Liver (tissue), 9 donors: ENCODE data around the gene OR6B1. TPM values are rescaled to one million over a fixed set of nuclear protein-coding genes. Genes with fewer than 3 reads are reported as not detected.

Source experiments
- DNase-seq: peaks from one replicate; pipeline ENCODE4 v3.0.0-alpha.2; 2017; ENCODE audit warnings: low spot score
- H3K27ac ChIP-seq, 2 donors: one replicate each; pipeline ENCODE4 v1.7.0; 2013; ENCODE audit warnings: inconsistent platforms in 2 of 2, low read length in 2 of 2, control low read depth in 1 of 2, low read depth in 1 of 2, mild to moderate bottlenecking in 1 of 2
- H3K27me3 ChIP-seq, 4 donors: one replicate each; pipeline versions ENCODE4 v1.6.1 to v1.7.0; 2013; ENCODE audit warnings: low read length in 3 of 4, inconsistent platforms in 1 of 4, mild to moderate bottlenecking in 1 of 4, moderate library complexity in 1 of 4; ENCODE audit not compliant: control insufficient read depth in 4 of 4, insufficient read depth in 4 of 4
- H3K36me3 ChIP-seq, 4 donors: one replicate each; pipeline versions ENCODE4 v1.6.1 to v1.7.0; 2013; ENCODE audit warnings: low read length in 3 of 4, mild to moderate bottlenecking in 3 of 4, low read depth in 1 of 4, moderate library complexity in 1 of 4; ENCODE audit not compliant: control insufficient read depth in 4 of 4, insufficient read depth in 3 of 4
- H3K4me1 ChIP-seq, 4 donors: one replicate each; pipeline versions ENCODE4 v1.6.1 to v1.7.0; 2013; ENCODE audit warnings: low read length in 3 of 4, mild to moderate bottlenecking in 3 of 4, moderate library complexity in 1 of 4; ENCODE audit not compliant: control insufficient read depth in 4 of 4, insufficient read depth in 4 of 4
- H3K4me3 ChIP-seq, 3 donors: one replicate each; pipeline versions ENCODE4 v1.6.1 to v1.7.0; 2013; ENCODE audit warnings: low read length in 3 of 3, control low read depth in 1 of 3, low read depth in 1 of 3, mild to moderate bottlenecking in 1 of 3
- H3K9ac ChIP-seq, 2 donors: one replicate each; pipeline ENCODE4 v1.7.0; 2013; ENCODE audit warnings: low read length in 2 of 2, mild to moderate bottlenecking in 2 of 2, moderate library complexity in 2 of 2, control low read depth in 1 of 2, low read depth in 1 of 2
- H3K9me3 ChIP-seq, 4 donors: one replicate each; pipeline versions ENCODE4 v1.6.1 to v1.7.0; 2013; ENCODE audit warnings: low read length in 3 of 4; ENCODE audit not compliant: control insufficient read depth in 4 of 4
- ATF3 ChIP-seq: IDR thresholded peaks from 2 replicates; pipeline ENCODE4 v1.6.1; 2016; ENCODE audit warnings: antibody characterized with exemption
- CTCF ChIP-seq: fragments of 150-350 bp; IDR thresholded peaks from 2 replicates; pipeline ENCODE4 v1.5.1; 2017; ENCODE audit warnings: improper control_type of control experiment, low read depth, low read length; ENCODE audit not compliant: missing input control
- EGR1 ChIP-seq, 2 donors: IDR thresholded peaks; 2 replicates each; pipeline ENCODE4 v1.6.1; 2016 to 2018; ENCODE audit warnings: antibody characterized with exemption in 2 of 2, low read depth in 2 of 2
- FOXA1 ChIP-seq: IDR thresholded peaks from 2 replicates; pipeline ENCODE4 v1.6.1; 2016; ENCODE audit warnings: antibody characterized with exemption
- FOXA2 ChIP-seq: IDR thresholded peaks from 2 replicates; pipeline ENCODE4 v1.6.1; 2016; ENCODE audit warnings: antibody characterized with exemption
- GABPA ChIP-seq, 2 donors: IDR thresholded peaks in 1 of 2; conservative IDR thresholded peaks in 1 of 2; 2 replicates each; pipeline ENCODE4 v1.6.1; 2016; ENCODE audit warnings: antibody characterized with exemption in 2 of 2, mild to moderate bottlenecking in 1 of 2, moderate library complexity in 1 of 2
- HNF4A ChIP-seq, 2 donors: conservative IDR thresholded peaks; 2 replicates each; pipeline ENCODE4 v1.6.1; 2016; ENCODE audit warnings: antibody characterized with exemption in 2 of 2, mild to moderate bottlenecking in 2 of 2
- HNF4G ChIP-seq: IDR thresholded peaks from 2 replicates; pipeline ENCODE4 v1.6.1; 2016; ENCODE audit warnings: antibody characterized with exemption
- JUND ChIP-seq, 2 donors: IDR thresholded peaks; 2 replicates each; pipeline ENCODE4 v1.6.1; 2016; ENCODE audit warnings: antibody characterized with exemption in 2 of 2
- NR2F2 ChIP-seq: IDR thresholded peaks from 2 replicates; pipeline ENCODE4 v1.6.1; 2016; ENCODE audit warnings: antibody characterized with exemption
- RAD21 ChIP-seq, 2 donors: IDR thresholded peaks; 2 replicates each; pipeline ENCODE4 v1.6.1; 2016; ENCODE audit warnings: antibody characterized with exemption in 2 of 2, mild to moderate bottlenecking in 2 of 2
- REST ChIP-seq: IDR thresholded peaks from 2 replicates; pipeline ENCODE4 v1.6.1; 2016; ENCODE audit warnings: antibody characterized with exemption, mild to moderate bottlenecking
- RXRA ChIP-seq, 2 donors: IDR thresholded peaks; 2 replicates each; pipeline ENCODE4 v1.6.1; 2017 to 2018; ENCODE audit warnings: antibody characterized with exemption in 2 of 2, mild to moderate bottlenecking in 1 of 2
- SP1 ChIP-seq: IDR thresholded peaks from 2 replicates; pipeline ENCODE4 v1.6.1; 2018; ENCODE audit warnings: antibody characterized with exemption, mild to moderate bottlenecking
- TAF1 ChIP-seq: conservative IDR thresholded peaks from 2 replicates; pipeline ENCODE4 v1.6.1; 2016; ENCODE audit warnings: antibody characterized with exemption, mild to moderate bottlenecking
- YY1 ChIP-seq: IDR thresholded peaks from 2 replicates; pipeline ENCODE4 v1.6.1; 2016; ENCODE audit warnings: antibody characterized with exemption, mild to moderate bottlenecking
- WGBS: extraction: QIAGEN DNeasy Blood & Tissue Kit; methylation state at CpG from one replicate; pipeline ENCODE4 v1.1.7; 2013; 5-methylcytosine and 5-hydroxymethylcytosine counted together
- polyA plus RNA-seq, 2 donors: library from polyadenylated mRNA; stranded (reverse) in 1 of 2; unstranded in 1 of 2; fragments of 200-250 nt in 1 of 2; fragments of >200 nt in 1 of 2; fragmentation: Nextera tagmentation in 1 of 2; extraction: Ambion mirVana in 1 of 2; gene quantifications; one replicate each; pipeline versions ENCODE4 v1.2.1 to v1.2.3, GENCODE V29; 2013 to 2015
- total RNA-seq, 2 donors: library from RNA; depleted of rRNA; stranded (reverse); fragments of >200 nt; gene quantifications; one replicate each; pipeline ENCODE4 v1.2.3, GENCODE V29; 2014
- TF ChIP-seq, protein P1 (sequence below): IDR thresholded peaks from 2 replicates; pipeline ENCODE4 v1.6.1; 2016; ENCODE audit warnings: antibody characterized with exemption
- TF ChIP-seq, protein P2 (sequence below): IDR thresholded peaks from 2 replicates; pipeline ENCODE4 v1.6.1; 2016; ENCODE audit warnings: antibody characterized with exemption
- donor health status: healthy.
- donor health status: healthy.
- donor health status: healthy.
- donor health status: healthy.
- donor health status: healthy.

The OR6B1 gene
- total and polyA plus RNA-seq, 4 donors = 0.05 TPM; not detected in 3

GRCh38 chr7:143958781-143959180 is 41.3 kb upstream of the OR6B1 start:
- no peak for DNase-seq
- TF ChIP-seq ATF3 = no peak
- TF ChIP-seq, protein P1, sequence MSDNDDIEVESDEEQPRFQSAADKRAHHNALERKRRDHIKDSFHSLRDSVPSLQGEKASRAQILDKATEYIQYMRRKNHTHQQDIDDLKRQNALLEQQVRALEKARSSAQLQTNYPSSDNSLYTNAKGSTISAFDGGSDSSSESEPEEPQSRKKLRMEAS = no peak
- TF ChIP-seq, protein P2, sequence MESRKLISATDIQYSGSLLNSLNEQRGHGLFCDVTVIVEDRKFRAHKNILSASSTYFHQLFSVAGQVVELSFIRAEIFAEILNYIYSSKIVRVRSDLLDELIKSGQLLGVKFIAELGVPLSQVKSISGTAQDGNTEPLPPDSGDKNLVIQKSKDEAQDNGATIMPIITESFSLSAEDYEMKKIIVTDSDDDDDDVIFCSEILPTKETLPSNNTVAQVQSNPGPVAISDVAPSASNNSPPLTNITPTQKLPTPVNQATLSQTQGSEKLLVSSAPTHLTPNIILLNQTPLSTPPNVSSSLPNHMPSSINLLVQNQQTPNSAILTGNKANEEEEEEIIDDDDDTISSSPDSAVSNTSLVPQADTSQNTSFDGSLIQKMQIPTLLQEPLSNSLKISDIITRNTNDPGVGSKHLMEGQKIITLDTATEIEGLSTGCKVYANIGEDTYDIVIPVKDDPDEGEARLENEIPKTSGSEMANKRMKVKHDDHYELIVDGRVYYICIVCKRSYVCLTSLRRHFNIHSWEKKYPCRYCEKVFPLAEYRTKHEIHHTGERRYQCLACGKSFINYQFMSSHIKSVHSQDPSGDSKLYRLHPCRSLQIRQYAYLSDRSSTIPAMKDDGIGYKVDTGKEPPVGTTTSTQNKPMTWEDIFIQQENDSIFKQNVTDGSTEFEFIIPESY = no peak
- no peak for TF ChIP-seq RAD21 (IDR thresholded peaks at IDR 0.05)
- no peak for TF ChIP-seq RXRA (IDR thresholded peaks at IDR 0.05)
- no peak for TF ChIP-seq CTCF
- no peak for TF ChIP-seq EGR1 (IDR thresholded peaks at IDR 0.05; ENCODE audit: low read depth in 2 of 2)
- TF ChIP-seq YY1 = no peak
- TF ChIP-seq HNF4G = no peak
- no peak for TF ChIP-seq SP1
- TF ChIP-seq FOXA1 = no peak
- TF ChIP-seq FOXA2 = no peak
- TF ChIP-seq GABPA (IDR thresholded peaks at IDR 0.05 in 1 of 2, conservative IDR thresholded peaks at IDR 0.05 in 1 of 2) = no peak
- no peak for TF ChIP-seq REST
- TF ChIP-seq HNF4A (conservative IDR thresholded peaks at IDR 0.05) = no peak
- no peak for TF ChIP-seq JUND (IDR thresholded peaks at IDR 0.05)
- no peak for TF ChIP-seq TAF1
- TF ChIP-seq NR2F2 = no peak
- 41% methylated on average over 3 of the region's 3 CpGs for WGBS
- Histone ChIP-seq H3K4me3 (no peak overlapping the region), H3K9ac (no peak overlapping the region), H3K36me3 (no peaks in the 10 kb centered on the region), H3K9me3 (no peaks in the 10 kb centered on the region), H3K27me3 (no peaks in the 10 kb centered on the region), H3K4me1 (no peaks in the 10 kb centered on the region), H3K27ac (no peak overlapping the region)
